Measurements from ENCODE around the gene EIF2AK3. TPM values are rescaled to one million over a fixed set of nuclear protein-coding genes. Genes with fewer than 3 reads are reported as not detected.

EIF2AK3 gene
- total RNA-seq, 1 donor from 2014 or later, result 8.2 TPM

- no peaks in the 10 kb centered on the region for H3K27me3 ChIP-seq (ENCODE audit: low read depth)
- TF ChIP-seq CTCF (IDR thresholded peaks at IDR 0.05; ENCODE audit: borderline replicate concordance), result no peak
- H3K27ac ChIP-seq (replicated peaks), result no peak overlapping the region
- peaks cover 3% of the 10 kb centered on the region for H3K9me3 ChIP-seq (replicated peaks)
- no peaks in the 10 kb centered on the region for H3K4me1 ChIP-seq
- no peaks in the 10 kb centered on the region for H3K36me3 ChIP-seq
- intact Hi-C loops (cut with micrococcal nuclease), result no loop called here
- no peak for DNase-seq
- no peak overlapping the region for H3K4me3 ChIP-seq
Measured at GRCh38 chr2:88642278-88642677, 15.0 kb upstream of the EIF2AK3 start.

- Histone ChIP-seq H3K4me1 (no peaks in the 10 kb centered on the region), H3K9me3 (replicated peaks) (peaks cover 3% of the 10 kb centered on the region), H3K4me3 (no peak overlapping the region), H3K27me3 (ENCODE audit: low read depth) (no peaks in the 10 kb centered on the region), H3K36me3 (no peaks in the 10 kb centered on the region), H3K27ac (replicated peaks) (no peak overlapping the region)
- TF ChIP-seq CTCF (IDR thresholded peaks at IDR 0.05; ENCODE audit: borderline replicate concordance), result no peak
- DNase-seq, result no peak
- intact Hi-C loops (cut with micrococcal nuclease), result no loop called here
Measured at GRCh38 chr2:88641330-88641729, 14.1 kb upstream of the EIF2AK3 start.

GRCh38 chr2:88639865-88640264, 12.6 kb upstream of the EIF2AK3 start:
- Histone ChIP-seq H3K27ac (replicated peaks) (no peak overlapping the region), H3K36me3 (no peaks in the 10 kb centered on the region), H3K9me3 (replicated peaks) (peaks cover 3% of the 10 kb centered on the region), H3K4me3 (no peak overlapping the region), H3K4me1 (no peaks in the 10 kb centered on the region), H3K27me3 (ENCODE audit: low read depth) (no peaks in the 10 kb centered on the region)
- no peak for TF ChIP-seq CTCF (IDR thresholded peaks at IDR 0.05; ENCODE audit: borderline replicate concordance)
- intact Hi-C loops (cut with micrococcal nuclease), result no loop called here
- no peak for DNase-seq

- H3K4me1 ChIP-seq, result no peaks in the 10 kb centered on the region
- no peak for TF ChIP-seq CTCF (IDR thresholded peaks at IDR 0.05; ENCODE audit: borderline replicate concordance)
- H3K4me3 ChIP-seq, result no peak overlapping the region
- H3K36me3 ChIP-seq, result no peaks in the 10 kb centered on the region
- DNase-seq, result no peak
- H3K27ac ChIP-seq (replicated peaks), result no peak overlapping the region
- H3K27me3 ChIP-seq (ENCODE audit: low read depth), result no peaks in the 10 kb centered on the region
- H3K9me3 ChIP-seq (replicated peaks), result peaks cover 3% of the 10 kb centered on the region
- intact Hi-C loops (cut with micrococcal nuclease), result no loop called here
Measured at GRCh38 chr2:88638743-88639142, 11.5 kb upstream of the EIF2AK3 start.

GRCh38 chr2:88638123-88638650, 10.9 kb upstream of the EIF2AK3 start:
- intact Hi-C loops (cut with micrococcal nuclease), result no loop called here
- TF ChIP-seq CTCF (IDR thresholded peaks at IDR 0.05; ENCODE audit: borderline replicate concordance), result no peak
- no peaks in the 10 kb centered on the region for H3K36me3 ChIP-seq
- peaks cover 3% of the 10 kb centered on the region for H3K9me3 ChIP-seq (replicated peaks)
- H3K4me1 ChIP-seq, result no peaks in the 10 kb centered on the region
- no peak for DNase-seq
- H3K27me3 ChIP-seq (ENCODE audit: low read depth), result no peaks in the 10 kb centered on the region
- H3K27ac ChIP-seq (replicated peaks), result no peak overlapping the region
- no peak overlapping the region for H3K4me3 ChIP-seq
